Panc1 (cell line): ENCODE data around the gene BRF1. TPM values are rescaled to one million over a fixed set of nuclear protein-coding genes. Genes with fewer than 3 reads are reported as not detected.

Source experiments
- ATAC-seq: fragments of 200-7000 bp; cut with Tn5 transposase; 2 replicates; pipeline ENCODE4 v1.9.1; 2020; ENCODE audit warnings: mild to moderate bottlenecking, moderate library complexity
- BruUV-seq: library from RNA; stranded (reverse); fragments of 400-500 nt; replicated peaks from 2 replicates; lab custom pipeline; 2021; lab: Mats Ljungman, UMichigan
- CTCF ChIA-PET: fragments of 300-600 bp; sonication (Branson Sonifier 250); formaldehyde crosslinking; loops from one replicate; lab custom pipeline; 2022; ENCODE audit warnings: antibody characterized with exemption; lab: Charles Lee
- POLR2A ChIA-PET: fragments of 300-600 bp; sonication (Branson Sonifier 250); formaldehyde crosslinking; loops from one replicate; lab custom pipeline; 2022; ENCODE audit warnings: antibody characterized with exemption; lab: Charles Lee
- DNase-seq: peaks from one replicate; pipeline ENCODE4 v3.0.0-alpha.2; 2010; ENCODE audit warnings: low read depth, low spot score
- H3K27ac ChIP-seq: 2 replicates; pipeline ENCODE4 v1.5.1; 2011; ENCODE audit warnings: mild to moderate bottlenecking, low read length, inconsistent platforms
- H3K27me3 ChIP-seq: fragments of 200-500 bp; sonication (Bioruptor generic); 2 replicates; pipeline ENCODE4 v1.6.0; 2014; ENCODE audit warnings: low read length, inconsistent platforms; ENCODE audit not compliant: control insufficient read depth, insufficient read depth
- H3K36me3 ChIP-seq: fragments of 200-500 bp; sonication (Bioruptor generic); 2 replicates; pipeline ENCODE4 v1.5.1; 2014; ENCODE audit warnings: inconsistent platforms, mild to moderate bottlenecking, low read length, moderate library complexity; ENCODE audit not compliant: control insufficient read depth, insufficient read depth
- H3K4me1 ChIP-seq: 2 replicates; pipeline ENCODE4 v1.5.1; 2011; ENCODE audit warnings: inconsistent platforms, mild to moderate bottlenecking, low read length, moderate library complexity; ENCODE audit not compliant: control insufficient read depth, insufficient read depth
- H3K4me3 ChIP-seq, 2 experiments: 2 replicates each; pipeline ENCODE4 v1.5.1; 2011 to 2012; ENCODE audit warnings: low read depth in 2 of 2, low read length in 2 of 2, mild to moderate bottlenecking in 2 of 2, inconsistent platforms in 1 of 2, moderate library complexity in 1 of 2
- H3K9me3 ChIP-seq: fragments of 200-500 bp; sonication (Bioruptor generic); 2 replicates; pipeline ENCODE4 v1.5.1; 2014; ENCODE audit warnings: low read depth, mild to moderate bottlenecking, inconsistent platforms, low read length, moderate library complexity; ENCODE audit not compliant: control insufficient read depth, insufficient read depth
- POLR2AphosphoS5 ChIP-seq: IDR thresholded peaks from 2 replicates; pipeline ENCODE4 v1.6.1; 2012; ENCODE audit warnings: mild to moderate bottlenecking, low read depth, low read length, moderate library complexity
- SIN3A ChIP-seq: IDR thresholded peaks from 2 replicates; pipeline ENCODE4 v1.6.1; 2012; ENCODE audit warnings: low read depth, mild to moderate bottlenecking, low read length, moderate library complexity, borderline replicate concordance; ENCODE audit not compliant: insufficient read depth
- TCF7L2 ChIP-seq: IDR thresholded peaks from 2 replicates; pipeline ENCODE4 v1.6.1; 2011; ENCODE audit warnings: mild to moderate bottlenecking, low read depth, low read length, inconsistent platforms
- in situ Hi-C: cut with HindIII; loops from 2 replicates; pipeline ENCODE4 v1.10.0; 2016; ENCODE audit warnings: low sequenced_read_pairs, low pct_unique_long_range_greater_than_20kb
- intact Hi-C: fragments of 100-400 bp; cut with micrococcal nuclease; formaldehyde crosslinking; loops from one replicate; pipeline ENCODE4 v1.10.0; 2022; ENCODE audit not compliant: unreplicated experiment
- total RNA-seq: library from RNA; stranded (reverse); gene quantifications from one replicate; pipeline ENCODE4 v1.2.1, GENCODE V29; 2021; ENCODE audit not compliant: unreplicated experiment
- TF ChIP-seq, protein P1 (sequence below), 2 experiments: IDR thresholded peaks; 2 replicates each; pipeline ENCODE4 v1.6.1; 2011 to 2012; ENCODE audit warnings: low read depth in 2 of 2, control low read depth in 1 of 2, low read length in 1 of 2, mild to moderate bottlenecking in 1 of 2, moderate library complexity in 1 of 2; ENCODE audit not compliant: insufficient read depth in 1 of 2
- TF ChIP-seq, protein P2 (sequence below): fragments of 450-650 bp; IDR thresholded peaks from 2 replicates; pipeline ENCODE4 v1.5.1; 2017; ENCODE audit warnings: mild to moderate bottlenecking

BRF1 gene
- total RNA-seq, 1 experiment from 2014 or later = 25.0 TPM

DNA sequence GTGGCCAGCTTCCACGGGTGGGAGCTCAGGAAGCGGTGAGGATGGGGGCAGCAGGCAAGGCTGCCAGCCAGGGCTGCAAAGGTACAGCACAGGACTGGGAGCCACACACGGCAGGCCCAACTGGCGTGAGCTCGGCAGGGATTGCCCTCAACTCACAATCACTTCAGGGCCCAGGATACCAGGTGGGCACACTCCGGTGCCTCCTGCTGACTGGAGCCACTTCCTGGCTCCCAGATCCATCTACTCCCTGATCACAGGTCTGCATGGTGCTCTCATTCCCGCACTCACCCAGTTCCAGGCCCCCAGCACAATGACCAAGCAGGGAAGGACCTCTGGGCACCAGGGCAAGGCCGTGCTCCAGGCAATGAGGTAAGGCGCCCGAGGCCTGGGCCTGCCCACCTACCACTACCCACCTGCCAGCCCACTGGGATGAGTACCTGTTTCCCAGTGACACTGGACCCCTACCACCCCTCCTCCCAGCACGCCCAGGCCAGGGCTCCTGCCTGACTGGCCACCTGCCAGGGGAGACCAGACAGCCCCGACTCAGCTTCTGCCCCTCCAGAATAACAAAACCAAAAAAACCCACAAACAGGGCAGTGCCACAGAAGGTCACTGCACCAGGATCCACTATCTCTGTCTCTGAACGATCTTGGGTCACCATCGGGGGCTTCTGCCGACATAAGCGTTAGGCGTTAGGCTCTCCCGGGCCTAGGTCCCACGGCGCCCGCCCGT lies 134.1 kb downstream of the BRF1 start:
- intact Hi-C loops (loop anchor here (10.0 kb wide), 1 partner anchor 72 kb away; no protein-coding TSS in a partner anchor), in situ Hi-C loops (no loop called here)
- Histone ChIP-seq H3K27ac (peak overlapping the region; percentile 51), H3K9me3 (no peaks in the 10 kb centered on the region), H3K4me1 (peaks cover 41% of the 10 kb centered on the region), H3K36me3 (no peaks in the 10 kb centered on the region), H3K27me3 (no peaks in the 10 kb centered on the region), H3K4me3 (peak overlapping the region; percentile 16 to 34)
- ChIA-PET POLR2A (no interaction called here), CTCF (interaction anchor here (1.4 kb wide), 1 partner anchor 14 kb away, joined by 3 read pairs; no protein-coding TSS in a partner anchor)
- TF ChIP-seq SIN3A (no peak), TCF7L2 (no peak), POLR2AphosphoS5 (no peak)
- TF ChIP-seq, protein P1, sequence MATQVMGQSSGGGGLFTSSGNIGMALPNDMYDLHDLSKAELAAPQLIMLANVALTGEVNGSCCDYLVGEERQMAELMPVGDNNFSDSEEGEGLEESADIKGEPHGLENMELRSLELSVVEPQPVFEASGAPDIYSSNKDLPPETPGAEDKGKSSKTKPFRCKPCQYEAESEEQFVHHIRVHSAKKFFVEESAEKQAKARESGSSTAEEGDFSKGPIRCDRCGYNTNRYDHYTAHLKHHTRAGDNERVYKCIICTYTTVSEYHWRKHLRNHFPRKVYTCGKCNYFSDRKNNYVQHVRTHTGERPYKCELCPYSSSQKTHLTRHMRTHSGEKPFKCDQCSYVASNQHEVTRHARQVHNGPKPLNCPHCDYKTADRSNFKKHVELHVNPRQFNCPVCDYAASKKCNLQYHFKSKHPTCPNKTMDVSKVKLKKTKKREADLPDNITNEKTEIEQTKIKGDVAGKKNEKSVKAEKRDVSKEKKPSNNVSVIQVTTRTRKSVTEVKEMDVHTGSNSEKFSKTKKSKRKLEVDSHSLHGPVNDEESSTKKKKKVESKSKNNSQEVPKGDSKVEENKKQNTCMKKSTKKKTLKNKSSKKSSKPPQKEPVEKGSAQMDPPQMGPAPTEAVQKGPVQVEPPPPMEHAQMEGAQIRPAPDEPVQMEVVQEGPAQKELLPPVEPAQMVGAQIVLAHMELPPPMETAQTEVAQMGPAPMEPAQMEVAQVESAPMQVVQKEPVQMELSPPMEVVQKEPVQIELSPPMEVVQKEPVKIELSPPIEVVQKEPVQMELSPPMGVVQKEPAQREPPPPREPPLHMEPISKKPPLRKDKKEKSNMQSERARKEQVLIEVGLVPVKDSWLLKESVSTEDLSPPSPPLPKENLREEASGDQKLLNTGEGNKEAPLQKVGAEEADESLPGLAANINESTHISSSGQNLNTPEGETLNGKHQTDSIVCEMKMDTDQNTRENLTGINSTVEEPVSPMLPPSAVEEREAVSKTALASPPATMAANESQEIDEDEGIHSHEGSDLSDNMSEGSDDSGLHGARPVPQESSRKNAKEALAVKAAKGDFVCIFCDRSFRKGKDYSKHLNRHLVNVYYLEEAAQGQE (IDR thresholded peaks at IDR 0.05; ENCODE audit: insufficient read depth in 1 of 2, low read depth in 2 of 2, low read length in 1 of 2) = no peak
- TF ChIP-seq, protein P2, sequence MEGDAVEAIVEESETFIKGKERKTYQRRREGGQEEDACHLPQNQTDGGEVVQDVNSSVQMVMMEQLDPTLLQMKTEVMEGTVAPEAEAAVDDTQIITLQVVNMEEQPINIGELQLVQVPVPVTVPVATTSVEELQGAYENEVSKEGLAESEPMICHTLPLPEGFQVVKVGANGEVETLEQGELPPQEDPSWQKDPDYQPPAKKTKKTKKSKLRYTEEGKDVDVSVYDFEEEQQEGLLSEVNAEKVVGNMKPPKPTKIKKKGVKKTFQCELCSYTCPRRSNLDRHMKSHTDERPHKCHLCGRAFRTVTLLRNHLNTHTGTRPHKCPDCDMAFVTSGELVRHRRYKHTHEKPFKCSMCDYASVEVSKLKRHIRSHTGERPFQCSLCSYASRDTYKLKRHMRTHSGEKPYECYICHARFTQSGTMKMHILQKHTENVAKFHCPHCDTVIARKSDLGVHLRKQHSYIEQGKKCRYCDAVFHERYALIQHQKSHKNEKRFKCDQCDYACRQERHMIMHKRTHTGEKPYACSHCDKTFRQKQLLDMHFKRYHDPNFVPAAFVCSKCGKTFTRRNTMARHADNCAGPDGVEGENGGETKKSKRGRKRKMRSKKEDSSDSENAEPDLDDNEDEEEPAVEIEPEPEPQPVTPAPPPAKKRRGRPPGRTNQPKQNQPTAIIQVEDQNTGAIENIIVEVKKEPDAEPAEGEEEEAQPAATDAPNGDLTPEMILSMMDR = no peak
- ATAC-seq (no peak), DNase-seq (no peak)
- BruUV-seq = no TSS peak

DNA sequence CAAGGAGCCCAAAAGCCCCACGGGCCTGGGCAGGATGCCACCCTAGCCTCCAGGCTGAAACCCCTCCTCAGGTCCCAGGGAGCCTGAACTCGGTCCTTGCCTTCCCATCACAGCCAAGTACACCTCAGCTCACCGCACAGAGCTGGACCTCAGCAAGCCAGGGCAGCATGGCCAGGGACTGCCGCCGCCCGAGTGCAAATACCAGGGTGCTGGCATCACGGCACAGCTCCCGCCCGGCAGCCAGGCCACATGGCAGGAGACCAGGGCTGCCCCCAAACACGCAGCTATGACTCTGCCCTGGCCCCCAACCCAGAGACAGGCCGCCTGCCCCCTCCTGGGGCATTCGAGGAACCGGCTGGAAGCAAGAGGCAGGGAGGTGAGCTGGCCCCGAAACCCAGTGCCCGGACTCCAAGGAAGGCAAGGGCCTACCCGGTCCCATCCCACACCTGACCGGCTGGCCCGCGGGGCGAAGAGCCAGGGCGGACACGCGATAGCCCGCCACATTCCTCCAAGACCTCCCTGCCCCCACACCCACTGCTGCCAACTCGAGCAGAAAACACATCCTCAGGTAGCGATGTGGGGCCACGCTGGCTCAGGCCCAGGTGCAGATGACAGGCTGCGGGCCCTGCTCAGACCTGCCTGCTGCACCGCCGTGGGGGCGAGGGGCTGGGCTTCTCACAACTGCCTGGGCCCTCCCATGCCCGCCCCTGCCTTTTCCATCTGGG lies 134.9 kb downstream of the BRF1 start:
- DNase-seq (no peak), ATAC-seq (no peak)
- H3K27me3 ChIP-seq = no peaks in the 10 kb centered on the region
- TF ChIP-seq SIN3A = no peak
- no peak for TF ChIP-seq POLR2AphosphoS5
- TF ChIP-seq, protein P2 = no peak
- no peak for TF ChIP-seq TCF7L2
- TF ChIP-seq, protein P1 (IDR thresholded peaks at IDR 0.05; ENCODE audit: insufficient read depth in 1 of 2, low read depth in 2 of 2, low read length in 1 of 2) = no peak
- ChIA-PET CTCF (interaction anchor here (1.4 kb wide), 1 partner anchor 15 kb away, joined by 3 read pairs; no protein-coding TSS in a partner anchor), POLR2A (interaction anchor here (0.7 kb wide), 1 partner anchor 74 kb away, joined by 3 read pairs; no protein-coding TSS in a partner anchor)
- H3K27ac ChIP-seq = 0 out of 2 replicates have a peak overlapping the region, but pooled peaks have one; percentile 4
- no peak overlapping the region for H3K4me3 ChIP-seq
- BruUV-seq = no TSS peak
- no peaks in the 10 kb centered on the region for H3K36me3 ChIP-seq
- intact Hi-C loops = loop anchor here (10.0 kb wide), 1 partner anchor 71 kb away; no protein-coding TSS in a partner anchor
- in situ Hi-C loops = no loop called here
- H3K4me1 ChIP-seq = peaks cover 34% of the 10 kb centered on the region
- no peaks in the 10 kb centered on the region for H3K9me3 ChIP-seq
